AG04449 (cell line): ENCODE results near the gene IGDCC3.

Experiments
- CTCF ChIA-PET: fragments of 350-600 bp; formaldehyde crosslinking; extraction: SDS; loops from one replicate; lab custom pipeline; 2021; ENCODE audit warnings: antibody characterized with exemption; lab: Yijun Ruan, JAX
- POLR2A ChIA-PET: fragments of 400-600, 350-600 bp; formaldehyde crosslinking; extraction: SDS; loops from one replicate; lab custom pipeline; 2020; ENCODE audit warnings: antibody characterized with exemption, inconsistent platforms; lab: Yijun Ruan, JAX
- DNase-seq: peaks from one replicate; pipeline ENCODE4 v3.0.0-alpha.2; 2010; ENCODE audit warnings: low read depth, low spot score
- H3K4me3 ChIP-seq: 2 replicates; pipeline ENCODE4 v1.5.1; 2011; ENCODE audit warnings: low read depth, mild to moderate bottlenecking, control low read depth, low read length
- TF ChIP-seq, protein P1 (sequence below): IDR thresholded peaks from one replicate; pipeline ENCODE4 v1.5.1; 2011; ENCODE audit warnings: mild to moderate bottlenecking, moderate library complexity, low read length, control low read depth, inconsistent platforms; ENCODE audit not compliant: insufficient read depth; ENCODE audit errors: missing control alignments

The IGDCC3 gene

DNA sequence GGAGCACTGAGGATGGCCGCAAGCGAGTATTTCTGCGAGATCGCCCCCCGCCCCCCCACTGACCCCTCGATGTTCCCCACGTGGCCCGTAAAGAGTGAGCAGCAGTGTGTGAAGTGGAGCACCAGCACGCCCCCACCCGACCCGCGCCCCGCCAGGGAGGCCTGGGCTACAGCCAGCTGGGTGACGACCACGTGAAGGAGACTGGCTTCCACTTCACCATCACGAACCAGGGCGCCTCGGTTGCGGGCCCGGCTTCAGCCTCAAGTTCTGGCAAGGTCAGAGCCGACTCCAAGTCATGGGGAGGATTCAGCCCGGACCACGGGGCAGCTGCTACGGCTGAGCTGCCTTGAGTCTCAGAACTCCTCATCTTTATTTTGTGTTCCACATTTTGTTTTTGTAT, 75.7 kb downstream of the IGDCC3 start:
- no peak overlapping the region for H3K4me3 ChIP-seq
- TF ChIP-seq, protein P1, sequence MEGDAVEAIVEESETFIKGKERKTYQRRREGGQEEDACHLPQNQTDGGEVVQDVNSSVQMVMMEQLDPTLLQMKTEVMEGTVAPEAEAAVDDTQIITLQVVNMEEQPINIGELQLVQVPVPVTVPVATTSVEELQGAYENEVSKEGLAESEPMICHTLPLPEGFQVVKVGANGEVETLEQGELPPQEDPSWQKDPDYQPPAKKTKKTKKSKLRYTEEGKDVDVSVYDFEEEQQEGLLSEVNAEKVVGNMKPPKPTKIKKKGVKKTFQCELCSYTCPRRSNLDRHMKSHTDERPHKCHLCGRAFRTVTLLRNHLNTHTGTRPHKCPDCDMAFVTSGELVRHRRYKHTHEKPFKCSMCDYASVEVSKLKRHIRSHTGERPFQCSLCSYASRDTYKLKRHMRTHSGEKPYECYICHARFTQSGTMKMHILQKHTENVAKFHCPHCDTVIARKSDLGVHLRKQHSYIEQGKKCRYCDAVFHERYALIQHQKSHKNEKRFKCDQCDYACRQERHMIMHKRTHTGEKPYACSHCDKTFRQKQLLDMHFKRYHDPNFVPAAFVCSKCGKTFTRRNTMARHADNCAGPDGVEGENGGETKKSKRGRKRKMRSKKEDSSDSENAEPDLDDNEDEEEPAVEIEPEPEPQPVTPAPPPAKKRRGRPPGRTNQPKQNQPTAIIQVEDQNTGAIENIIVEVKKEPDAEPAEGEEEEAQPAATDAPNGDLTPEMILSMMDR, result no peak
- no peak for DNase-seq
- POLR2A ChIA-PET, result no interaction called here
- CTCF ChIA-PET, result interaction anchor here (0.8 to 5.5 kb wide), 5 partner anchors 15 to 247 kb away, joined by 3 to 133 read pairs (median 3); partner anchors contain the start of genes CLPX and PARP16

DNA sequence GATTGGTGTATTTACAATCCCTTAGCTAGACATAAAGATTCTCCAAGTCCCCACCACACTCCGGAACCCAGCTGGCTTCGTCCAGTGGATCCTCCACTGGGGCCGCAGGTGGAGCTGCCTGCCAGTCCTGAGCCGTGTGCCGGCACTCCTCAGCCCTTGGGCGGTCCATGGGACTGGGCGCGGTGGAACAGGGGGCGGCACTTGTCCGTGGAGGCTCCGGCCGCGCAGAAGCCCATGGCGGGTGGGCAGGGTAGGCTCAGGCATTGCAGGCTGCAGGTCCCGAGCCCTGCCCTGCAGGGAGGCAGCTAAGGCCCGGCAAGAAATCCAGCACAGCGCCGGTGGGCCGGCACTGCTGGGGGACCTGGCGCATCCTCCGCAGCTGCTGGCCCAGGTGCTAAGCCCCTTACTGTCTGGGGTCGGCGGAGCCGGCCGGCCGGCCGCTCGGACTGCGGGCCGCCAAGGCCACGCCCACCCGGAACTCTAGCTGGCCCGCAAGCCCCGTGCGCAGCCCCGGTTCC, 76.8 kb downstream of the IGDCC3 start:
- ChIA-PET POLR2A (no interaction called here), CTCF (interaction anchor here (1.0 to 5.5 kb wide), 3 partner anchors 14 to 113 kb away, joined by 3 to 133 read pairs (median 4); partner anchors contain the start of genes CLPX and PARP16)
- no peak for DNase-seq
- H3K4me3 ChIP-seq, result no peak overlapping the region
- TF ChIP-seq, protein P1, result no peak

DNA sequence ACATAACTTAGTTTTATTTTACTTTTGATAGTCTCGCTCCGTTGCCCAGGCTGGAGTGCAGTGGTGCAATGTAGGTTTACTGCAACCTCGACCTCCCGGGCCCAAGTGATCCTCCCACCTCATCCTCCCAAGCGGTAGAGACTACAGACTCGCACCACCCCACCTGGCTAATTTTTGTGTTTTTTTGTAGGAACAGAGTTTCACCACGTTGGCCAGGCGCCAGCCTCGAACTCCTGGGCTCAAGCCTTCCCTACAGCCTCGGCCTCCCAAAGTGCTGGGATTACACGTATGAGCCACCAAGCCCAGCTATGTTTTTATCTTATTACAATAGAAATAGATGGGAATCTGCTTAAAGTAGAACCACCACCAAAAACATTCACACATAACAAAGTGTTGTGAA, 79.1 kb downstream of the IGDCC3 start:
- CTCF ChIA-PET, result interaction anchor here (1.1 to 5.5 kb wide), 3 partner anchors 30 to 110 kb away, joined by 3 to 133 read pairs (median 3); partner anchors contain the start of gene CLPX
- DNase-seq, result no peak
- H3K4me3 ChIP-seq, result no peak overlapping the region
- POLR2A ChIA-PET, result no interaction called here
- TF ChIP-seq, protein P1, result no peak

DNA sequence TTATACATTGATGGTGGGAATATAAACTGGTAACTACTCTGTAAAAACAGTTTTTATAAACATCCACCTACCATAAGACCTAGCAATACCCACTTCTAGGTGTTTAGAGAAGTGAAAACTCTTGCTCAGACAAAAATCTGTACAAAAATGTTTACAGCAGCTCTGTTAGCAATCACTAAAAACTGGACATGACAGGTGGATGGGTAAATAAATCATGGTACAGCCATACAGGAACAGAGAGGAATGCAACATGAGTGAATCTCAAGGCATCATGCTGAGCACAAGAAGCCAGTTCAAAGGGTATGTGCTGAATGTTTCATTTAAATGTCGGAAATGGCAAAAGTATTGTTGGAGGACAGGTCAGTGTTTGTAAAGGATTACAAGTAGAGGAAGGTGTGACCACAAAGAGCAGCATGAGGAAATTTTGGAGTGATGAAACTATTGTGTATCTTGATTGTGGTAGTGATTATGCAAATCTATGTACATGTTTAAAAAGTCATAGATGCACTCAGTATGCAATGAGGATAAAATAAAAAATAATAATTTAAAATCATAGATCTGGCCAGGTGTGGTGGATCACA, 84.8 kb downstream of the IGDCC3 start:
- TF ChIP-seq, protein P1, result no peak
- ChIA-PET CTCF (interaction anchor here (0.8 to 1.1 kb wide), 2 partner anchors 12 to 21 kb away, joined by 3 read pairs; partner anchors contain the start of gene RNU5B-1), POLR2A (no interaction called here)
- DNase-seq, result no peak
- H3K4me3 ChIP-seq, result no peak overlapping the region

DNA sequence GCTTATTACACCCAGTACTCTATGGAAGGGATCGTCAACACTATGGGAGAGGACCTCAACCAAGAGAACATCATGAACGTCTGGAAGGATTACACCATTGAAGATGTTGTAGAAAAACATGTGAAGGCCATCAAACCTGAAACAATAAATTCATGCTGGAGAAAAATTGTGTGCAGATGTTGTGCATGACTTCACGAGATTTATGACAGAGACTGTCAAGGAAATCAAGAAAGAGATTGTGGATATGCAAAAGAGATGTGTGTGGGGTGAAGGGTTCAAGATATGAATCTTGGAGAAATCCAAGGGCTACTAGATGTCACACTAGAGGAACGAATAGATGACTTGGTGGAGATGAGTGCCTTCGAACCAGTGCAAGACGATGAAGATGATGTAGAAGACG, 87.6 kb downstream of the IGDCC3 start:
- no peak for DNase-seq
- TF ChIP-seq, protein P1, result no peak
- POLR2A ChIA-PET, result interaction anchor here (1.0 kb wide), 1 partner anchor 14 kb away, joined by 3 read pairs; the partner anchor contains the start of gene RNU5B-1
- H3K4me3 ChIP-seq, result no peak overlapping the region
- CTCF ChIA-PET, result no interaction called here

DNA sequence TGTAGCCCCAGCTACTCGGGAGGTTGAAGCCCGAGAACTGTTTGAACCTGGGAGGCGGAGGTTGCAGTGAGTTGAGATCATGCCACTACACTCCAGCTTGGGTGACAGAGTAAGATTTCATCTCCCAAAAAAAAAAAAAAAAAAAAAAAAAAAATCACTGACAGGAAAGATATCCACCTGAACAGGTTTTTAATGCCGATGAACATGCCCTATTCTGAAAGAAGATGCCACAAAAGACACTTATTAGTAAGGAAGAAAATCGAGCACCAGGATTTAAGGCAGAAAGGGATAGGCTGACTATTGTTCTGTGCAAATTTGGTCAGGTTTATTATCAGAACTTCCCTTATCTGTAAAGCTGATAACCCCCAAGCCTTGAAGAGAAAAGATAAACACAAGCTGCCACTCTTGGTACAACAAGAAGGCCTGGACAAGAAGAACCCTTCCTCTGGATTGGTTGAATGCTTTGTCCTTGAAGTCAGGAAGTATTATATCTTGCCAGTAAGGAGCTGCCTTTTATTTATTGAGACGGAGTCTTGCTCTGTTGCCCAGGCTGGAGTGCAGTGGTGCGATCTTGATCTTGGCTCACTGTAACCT, 88.4 kb downstream of the IGDCC3 start:
- DNase-seq, result no peak
- no peak overlapping the region for H3K4me3 ChIP-seq
- ChIA-PET POLR2A (interaction anchor here (1.0 kb wide), 1 partner anchor 15 kb away, joined by 3 read pairs; the partner anchor contains the start of gene RNU5B-1), CTCF (interaction anchor here (0.6 to 0.7 kb wide), 2 partner anchors 18 to 29 kb away, joined by 3 to 4 read pairs; no protein-coding TSS in a partner anchor)
- TF ChIP-seq, protein P1, result no peak
